ENCODE data around the gene PLD3.

PLD3 gene

DNA sequence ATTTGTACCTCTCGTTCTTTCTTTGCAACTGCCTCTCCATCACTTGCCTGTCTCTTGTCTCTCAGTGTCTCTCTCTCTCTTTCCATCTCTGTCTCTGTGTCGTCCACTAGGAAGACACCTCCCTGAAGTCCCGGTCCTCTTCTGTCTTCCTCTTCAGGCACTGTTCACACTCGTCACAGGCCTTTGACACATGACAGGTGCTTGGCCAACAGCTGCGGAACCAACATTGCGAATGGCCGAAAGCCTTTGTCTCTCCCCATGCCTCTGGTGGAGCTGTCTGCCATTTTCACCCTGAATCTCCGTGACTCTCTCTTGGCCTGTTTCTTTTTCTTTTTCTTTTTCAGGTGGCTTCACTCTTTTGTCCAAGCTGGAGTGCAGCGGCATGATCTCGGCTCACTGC, 38.7 kb downstream of the PLD3 start:
- TF ChIP-seq, protein P1, sequence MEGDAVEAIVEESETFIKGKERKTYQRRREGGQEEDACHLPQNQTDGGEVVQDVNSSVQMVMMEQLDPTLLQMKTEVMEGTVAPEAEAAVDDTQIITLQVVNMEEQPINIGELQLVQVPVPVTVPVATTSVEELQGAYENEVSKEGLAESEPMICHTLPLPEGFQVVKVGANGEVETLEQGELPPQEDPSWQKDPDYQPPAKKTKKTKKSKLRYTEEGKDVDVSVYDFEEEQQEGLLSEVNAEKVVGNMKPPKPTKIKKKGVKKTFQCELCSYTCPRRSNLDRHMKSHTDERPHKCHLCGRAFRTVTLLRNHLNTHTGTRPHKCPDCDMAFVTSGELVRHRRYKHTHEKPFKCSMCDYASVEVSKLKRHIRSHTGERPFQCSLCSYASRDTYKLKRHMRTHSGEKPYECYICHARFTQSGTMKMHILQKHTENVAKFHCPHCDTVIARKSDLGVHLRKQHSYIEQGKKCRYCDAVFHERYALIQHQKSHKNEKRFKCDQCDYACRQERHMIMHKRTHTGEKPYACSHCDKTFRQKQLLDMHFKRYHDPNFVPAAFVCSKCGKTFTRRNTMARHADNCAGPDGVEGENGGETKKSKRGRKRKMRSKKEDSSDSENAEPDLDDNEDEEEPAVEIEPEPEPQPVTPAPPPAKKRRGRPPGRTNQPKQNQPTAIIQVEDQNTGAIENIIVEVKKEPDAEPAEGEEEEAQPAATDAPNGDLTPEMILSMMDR (conservative IDR thresholded peaks at IDR 0.05; ENCODE audit: control insufficient read depth, insufficient read depth, low read depth, low read length): no peak
- no peak overlapping the region for H3K4me3 ChIP-seq (ENCODE audit: control insufficient read depth, low read depth, low read length)
- DNase-seq (ENCODE audit: low read depth): no peak

DNA sequence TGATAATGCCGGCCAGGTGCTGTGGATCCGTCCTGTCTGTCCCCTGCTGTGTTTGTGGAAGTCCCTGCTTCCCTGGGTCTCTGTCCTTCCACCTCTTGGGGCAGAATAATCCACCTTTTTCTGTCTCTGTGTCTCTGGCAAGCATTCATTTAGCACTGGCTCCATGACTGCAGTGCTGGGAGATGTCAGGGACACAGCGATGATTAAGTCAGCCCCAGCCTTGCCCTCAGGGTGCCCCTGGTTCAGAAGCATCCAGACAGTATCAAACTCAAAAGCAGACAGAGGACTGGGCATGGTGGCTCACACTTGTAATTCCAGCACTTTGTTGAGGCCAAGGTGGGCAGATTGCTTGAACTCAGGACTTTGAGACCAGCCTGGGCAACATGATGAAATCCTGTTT, 40.0 kb downstream of the PLD3 start:
- TF ChIP-seq, protein P1 (conservative IDR thresholded peaks at IDR 0.05; ENCODE audit: control insufficient read depth, insufficient read depth, low read depth, low read length): no peak
- DNase-seq (ENCODE audit: low read depth): no peak
- no peak overlapping the region for H3K4me3 ChIP-seq (ENCODE audit: control insufficient read depth, low read depth, low read length)

DNA sequence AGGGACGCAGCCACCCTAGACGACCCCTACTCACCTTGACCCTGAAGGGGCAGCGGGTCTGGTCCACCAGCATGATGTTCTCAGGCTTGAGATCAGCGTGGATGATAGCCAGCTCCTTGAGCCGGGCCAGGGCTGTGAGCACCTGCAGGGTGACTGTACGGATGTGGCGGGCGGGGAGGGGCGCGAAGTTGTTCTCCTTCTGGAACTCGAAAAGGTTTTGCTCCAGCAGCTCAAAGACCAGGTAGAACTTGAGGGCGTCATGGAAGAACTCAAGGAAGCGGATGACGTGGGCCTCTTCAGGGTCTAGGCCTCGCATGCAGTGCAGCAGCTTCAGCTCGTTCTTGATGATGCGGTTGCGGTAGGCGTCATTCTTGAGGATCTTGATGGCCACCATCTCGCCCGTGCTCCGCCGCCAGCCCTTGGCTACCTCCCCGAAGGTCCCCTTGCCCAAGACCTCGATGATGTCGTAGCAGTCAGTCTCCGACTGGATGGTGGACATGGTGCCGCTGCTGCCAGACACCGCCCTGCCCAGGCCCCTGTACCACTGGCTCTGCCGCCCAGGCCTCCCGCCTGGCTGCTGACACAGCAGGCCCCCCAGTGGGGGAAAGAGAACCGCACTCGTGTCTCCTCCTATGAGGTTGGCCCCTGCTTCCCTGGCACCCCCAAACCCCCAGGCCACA, 41.0 kb downstream of the PLD3 start:
- no peak overlapping the region for H3K4me3 ChIP-seq (ENCODE audit: control insufficient read depth, low read depth, low read length)
- TF ChIP-seq, protein P1 (conservative IDR thresholded peaks at IDR 0.05; ENCODE audit: control insufficient read depth, insufficient read depth, low read depth, low read length): no peak
- no peak for DNase-seq (ENCODE audit: low read depth)

DNA sequence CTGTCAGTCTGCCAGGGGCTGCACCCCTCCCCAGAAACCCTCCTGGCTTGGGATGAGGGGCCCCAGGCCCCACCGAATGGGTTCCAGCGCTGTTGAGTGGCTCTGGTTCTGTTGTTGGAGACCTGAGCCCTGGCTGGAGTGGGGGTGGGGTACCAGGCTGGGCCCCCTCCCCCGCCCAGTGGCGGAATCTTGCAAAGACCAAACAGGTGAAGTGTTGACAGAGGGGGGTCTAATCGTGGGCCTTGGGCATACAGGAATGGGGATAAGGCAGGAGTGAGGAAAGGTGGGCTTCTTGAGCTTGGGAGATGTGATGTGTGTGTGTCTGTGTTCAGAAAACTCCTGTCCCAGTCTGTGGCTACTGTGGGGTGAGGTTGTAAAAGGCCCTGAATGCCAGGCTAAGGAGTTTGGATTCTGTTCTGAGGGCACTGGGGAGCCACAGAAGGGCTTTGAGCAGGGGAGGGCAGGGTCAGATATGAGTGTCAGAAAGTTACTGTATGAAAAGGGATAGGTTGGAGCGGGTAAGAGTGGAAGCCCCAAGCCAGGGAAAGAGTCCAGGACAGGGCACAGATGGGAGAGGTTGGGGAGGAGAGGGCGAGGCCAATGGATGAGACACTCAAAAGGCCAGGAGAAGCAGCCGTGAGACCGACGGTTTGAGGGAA, 41.7 kb downstream of the PLD3 start, which contains the start of gene HIPK4:
TSS of gene HIPK4 (minus strand) at position 98 of the 659 bp plus-strand sequence. CDS start 279 bp downstream, outside the sequence.
- TF ChIP-seq, protein P1 (conservative IDR thresholded peaks at IDR 0.05; ENCODE audit: control insufficient read depth, insufficient read depth, low read depth, low read length): no peak
- DNase-seq (ENCODE audit: low read depth): no peak
- no peak within 1 kb of the TSS for H3K4me3 ChIP-seq (ENCODE audit: control insufficient read depth, low read depth, low read length)

DNA sequence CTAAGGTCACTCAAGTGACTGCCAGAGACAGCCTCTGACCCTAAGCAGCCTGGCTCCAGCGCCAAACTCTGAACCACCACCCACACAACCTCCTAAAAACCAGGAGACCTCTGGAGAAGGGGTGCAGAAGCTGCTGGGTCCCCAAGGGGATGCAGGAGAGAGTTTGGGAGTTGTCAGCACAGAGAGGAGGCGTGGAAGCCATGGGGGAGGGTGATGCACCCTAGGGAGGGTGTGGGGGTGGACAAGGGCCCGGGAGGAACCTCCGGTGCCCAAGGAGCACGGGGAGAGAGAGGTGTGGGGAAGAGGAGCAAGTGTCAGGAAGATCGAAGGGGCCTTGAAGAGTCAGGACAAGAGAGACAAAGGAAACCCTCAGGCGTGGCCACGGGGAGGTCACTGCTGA, 43.6 kb downstream of the PLD3 start:
- DNase-seq (ENCODE audit: low read depth): no peak
- TF ChIP-seq, protein P1 (conservative IDR thresholded peaks at IDR 0.05; ENCODE audit: control insufficient read depth, insufficient read depth, low read depth, low read length): no peak
- no peak overlapping the region for H3K4me3 ChIP-seq (ENCODE audit: control insufficient read depth, low read depth, low read length)

DNA sequence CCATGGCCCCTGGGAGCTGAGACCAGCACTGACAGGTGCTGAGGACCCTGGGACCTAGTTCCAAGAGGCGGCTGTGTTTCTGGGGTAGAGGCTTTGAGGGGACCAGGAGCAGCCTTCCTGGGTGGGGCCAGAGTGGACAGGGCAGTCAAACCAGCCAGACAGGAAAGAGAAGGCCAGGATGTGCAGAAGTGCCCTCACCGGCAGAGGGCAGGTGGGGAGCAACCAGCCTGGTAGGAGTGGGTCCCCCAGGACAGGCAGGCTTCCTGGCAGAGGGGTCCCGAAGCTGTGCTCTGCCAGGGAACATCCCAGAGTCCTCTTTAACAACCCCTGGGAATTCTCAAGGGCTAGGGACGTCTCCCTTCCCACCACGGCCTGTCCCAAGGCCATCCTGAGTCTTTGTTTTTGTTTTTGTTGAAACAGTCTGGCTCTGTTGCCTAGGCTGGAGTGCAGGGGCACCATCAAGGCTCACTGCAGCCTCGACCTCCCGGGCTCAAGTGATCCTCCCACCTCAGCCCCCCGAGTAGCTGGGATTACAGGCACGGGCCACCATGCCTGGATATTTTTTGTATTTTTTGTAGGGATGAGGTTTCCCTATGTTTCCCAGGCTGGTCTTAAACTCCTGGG, 44.5 kb downstream of the PLD3 start:
- no peak for DNase-seq (ENCODE audit: low read depth)
- TF ChIP-seq, protein P1 (conservative IDR thresholded peaks at IDR 0.05; ENCODE audit: control insufficient read depth, insufficient read depth, low read depth, low read length): peak; percentile 21
- H3K4me3 ChIP-seq (ENCODE audit: control insufficient read depth, low read depth, low read length): no peak overlapping the region
